Keratinocyte (primary cell): Measurements from ENCODE around the gene SYNJ2BP. TPM values are rescaled to one million over a fixed set of nuclear protein-coding genes. Genes with fewer than 3 reads are reported as not detected.

ENCODE experiments used
- DNase-seq: peaks from one replicate; pipeline ENCODE4 v3.0.0-alpha.2; 2011; ENCODE audit warnings: low read depth, missing footprints, low spot score
- FAIRE-seq: peaks from 2 replicates; lab custom pipeline; 2011; peaks lifted over from hg19 to GRCh38; lab: Jason Lieb, UNC
- H2AFZ ChIP-seq: 2 replicates; pipeline ENCODE4 v1.6.0; 2012; ENCODE audit warnings: low read length, control low read depth, inconsistent platforms; ENCODE audit not compliant: control insufficient read depth
- H3K27ac ChIP-seq: 2 replicates; pipeline ENCODE4 v1.5.1; 2011; ENCODE audit warnings: low read length; ENCODE audit not compliant: control insufficient read depth, insufficient read depth
- H3K27me3 ChIP-seq: 3 replicates; pipeline ENCODE4 v1.6.0; 2011; ENCODE audit warnings: low read length; ENCODE audit not compliant: control insufficient read depth, insufficient read depth; ENCODE audit errors: extremely low read depth
- H3K36me3 ChIP-seq, 2 experiments: 2 replicates in 1 of 2; 3 replicates in 1 of 2; pipeline ENCODE4 v1.5.1; 2011; ENCODE audit warnings: low read length in 2 of 2, mild to moderate bottlenecking in 1 of 2; ENCODE audit not compliant: control insufficient read depth in 2 of 2, insufficient read depth in 2 of 2; ENCODE audit errors: extremely low read depth in 1 of 2
- H3K4me1 ChIP-seq: 3 replicates; pipeline ENCODE4 v1.5.1; 2011; ENCODE audit warnings: low read length; ENCODE audit not compliant: control insufficient read depth, insufficient read depth; ENCODE audit errors: extremely low read depth
- H3K4me2 ChIP-seq: 3 replicates; pipeline ENCODE4 v1.6.0; 2011; ENCODE audit warnings: low read depth, low read length; ENCODE audit not compliant: control insufficient read depth, insufficient read depth; ENCODE audit errors: extremely low read depth
- H3K4me3 ChIP-seq, 3 experiments: fragments of 200-600 bp in 1 of 3; sonication (generic) in 1 of 3; 2 replicates in 2 of 3; 3 replicates in 1 of 3; pipeline ENCODE4 v1.5.1; 2011 to 2016; ENCODE audit warnings: low read length in 3 of 3, mild to moderate bottlenecking in 3 of 3, control low read depth in 2 of 3, inconsistent platforms in 1 of 3, low read depth in 1 of 3, mixed read lengths in 1 of 3, mixed run types in 1 of 3, moderate library complexity in 1 of 3; ENCODE audit not compliant: control insufficient read depth in 2 of 3, insufficient read depth in 2 of 3; ENCODE audit errors: extremely low read depth in 1 of 3
- H3K79me2 ChIP-seq: 2 replicates; pipeline ENCODE4 v1.6.0; 2012; ENCODE audit warnings: low read length; ENCODE audit not compliant: control insufficient read depth, insufficient read depth
- H3K9ac ChIP-seq: 3 replicates; pipeline ENCODE4 v1.6.0; 2011; ENCODE audit warnings: low read length; ENCODE audit not compliant: control insufficient read depth, insufficient read depth; ENCODE audit errors: extremely low read depth
- H3K9me1 ChIP-seq: 3 replicates; pipeline ENCODE4 v1.6.0; 2011; ENCODE audit warnings: low read length; ENCODE audit not compliant: control insufficient read depth, insufficient read depth; ENCODE audit errors: extremely low read depth
- H3K9me3 ChIP-seq: 2 replicates; pipeline ENCODE4 v1.5.1; 2012; ENCODE audit warnings: low read depth, low read length; ENCODE audit not compliant: control insufficient read depth
- H4K20me1 ChIP-seq: 3 replicates; pipeline ENCODE4 v1.6.0; 2011; ENCODE audit warnings: low read length; ENCODE audit not compliant: control insufficient read depth, insufficient read depth; ENCODE audit errors: extremely low read depth
- CTCF ChIP-seq, 3 experiments: IDR thresholded peaks in 1 of 3; conservative IDR thresholded peaks in 1 of 3; optimal IDR thresholded peaks in 1 of 3; 2 replicates in 2 of 3; 3 replicates in 1 of 3; pipeline versions ENCODE3 to v1.5.1; 2011; ENCODE audit warnings: low read length in 3 of 3, mild to moderate bottlenecking in 3 of 3, moderate library complexity in 2 of 3, control low read depth in 1 of 3, inconsistent platforms in 1 of 3; ENCODE audit not compliant: insufficient read depth in 2 of 3; ENCODE audit errors: extremely low read depth in 1 of 3
- EZH2 ChIP-seq: IDR thresholded peaks from one replicate; pipeline ENCODE4 v1.6.1; 2012; ENCODE audit warnings: inconsistent platforms, mild to moderate bottlenecking, low read length, moderate library complexity
- dilution Hi-C: fragments of 300-500 bp; cut with MboI; formaldehyde crosslinking; loops from one replicate; pipeline ENCODE4 v1.7.0; 2020; ENCODE audit warnings: low sequenced_read_pairs; ENCODE audit not compliant: extremely low pct_ligation_motif_present
- polyA plus RNA-seq, 5 experiments: library from polyadenylated mRNA; depleted of rRNA in 3 of 5; stranded (reverse) in 3 of 5; stranded (forward) in 1 of 5; unstranded in 1 of 5; fragments of >200 nt; gene quantifications; 1 replicate in 1 of 5; 2 replicates in 3 of 5; 3 replicates in 1 of 5; pipeline versions ENCODE4 v1.2.1 to v1.2.3, GENCODE V29; 2011 to 2012; ENCODE audit warnings: missing spikeins in 2 of 5, low read depth in 1 of 5, low replicate concordance in 1 of 5

The SYNJ2BP gene
- polyA plus RNA-seq, 1 donor (not counting 4 experiments of a cell fraction or from before 2014, with no cell fraction given), result 31.4 TPM

GRCh38 chr14:70380824-70381223 is 36.1 kb downstream of the SYNJ2BP start:
- no peaks in the 10 kb centered on the region for H3K27me3 ChIP-seq
- H3K4me1 ChIP-seq, result no peaks in the 10 kb centered on the region
- H3K79me2 ChIP-seq, result no peaks in the 10 kb centered on the region
- H3K9ac ChIP-seq, result no peak overlapping the region
- no peaks in the 10 kb centered on the region for H3K9me1 ChIP-seq
- no peak overlapping the region for H2AFZ ChIP-seq
- no peak overlapping the region for H3K4me3 ChIP-seq
- H3K9me3 ChIP-seq, result no peaks in the 10 kb centered on the region
- H3K4me2 ChIP-seq, result no peak overlapping the region
- FAIRE-seq, result no peak
- TF ChIP-seq EZH2 (no peak), CTCF (optimal IDR thresholded peaks at IDR 0.05 in 1 of 3, IDR thresholded peaks at IDR 0.05 in 1 of 3, conservative IDR thresholded peaks at IDR 0.05 in 1 of 3; ENCODE audit: extremely low read depth in 1 of 3, insufficient read depth in 2 of 3, low read length in 3 of 3) (no peak)
- dilution Hi-C loops, result no loop called here
- H4K20me1 ChIP-seq, result no peaks in the 10 kb centered on the region
- no peak overlapping the region for H3K27ac ChIP-seq
- H3K36me3 ChIP-seq, result peaks cover 0 to 3% of the 10 kb centered on the region in 2 experiments
- DNase-seq, result no peak

DNA sequence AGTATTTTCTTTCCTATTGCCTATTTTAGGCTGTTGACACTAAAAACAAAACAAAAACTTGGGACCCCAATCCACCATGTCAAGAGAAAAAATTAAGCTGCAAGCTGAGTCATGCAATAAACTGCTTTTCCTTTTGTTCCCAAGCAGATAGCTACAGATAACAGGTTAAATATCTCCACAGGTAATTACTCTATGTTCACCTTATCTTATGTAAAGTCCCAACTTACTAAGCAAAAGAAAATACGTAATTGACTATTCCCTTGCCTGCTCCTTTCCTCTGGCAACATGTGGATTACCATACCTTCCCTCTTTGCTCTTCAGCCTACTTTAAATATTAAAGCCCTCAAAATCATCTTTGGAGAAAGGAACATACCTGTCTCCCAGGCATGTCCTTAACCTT is 38.2 kb downstream of the SYNJ2BP start:
- Histone ChIP-seq H3K4me1 (no peaks in the 10 kb centered on the region), H3K27me3 (no peaks in the 10 kb centered on the region), H3K4me3 (no peak overlapping the region), H3K9ac (no peak overlapping the region), H2AFZ (no peak overlapping the region), H3K79me2 (no peaks in the 10 kb centered on the region), H4K20me1 (no peaks in the 10 kb centered on the region), H3K9me3 (no peaks in the 10 kb centered on the region), H3K4me2 (no peak overlapping the region), H3K36me3 (peaks cover 0 to 5% of the 10 kb centered on the region in 2 experiments), H3K27ac (no peak overlapping the region), H3K9me1 (no peaks in the 10 kb centered on the region)
- dilution Hi-C loops, result no loop called here
- DNase-seq (no peak), FAIRE-seq (no peak)
- no peak for TF ChIP-seq CTCF (optimal IDR thresholded peaks at IDR 0.05 in 1 of 3, IDR thresholded peaks at IDR 0.05 in 1 of 3, conservative IDR thresholded peaks at IDR 0.05 in 1 of 3; ENCODE audit: extremely low read depth in 1 of 3, insufficient read depth in 2 of 3, low read length in 3 of 3)
- TF ChIP-seq EZH2, result no peak

Other genes starting within 250 kb of the SYNJ2BP start
- gene SLC8A3, start 228.1 kb downstream of the SYNJ2BP start, polyA plus RNA-seq, result not detected in 3 replicates
- 28.5 to 44.1 TPM (median 31.0 TPM) in 3 replicates for gene COX16, start 57.4 kb downstream of the SYNJ2BP start, polyA plus RNA-seq
- 0.69 to 1.2 TPM (median 0.77 TPM) in 3 replicates for gene ADAM21, start 35.1 kb upstream of the SYNJ2BP start, polyA plus RNA-seq
- 0.08 to 0.09 TPM in 2 of 3 replicates, not detected in the other for gene ADAM20, start 117.9 kb upstream of the SYNJ2BP start, polyA plus RNA-seq
- gene MED6, start 183.6 kb upstream of the SYNJ2BP start, polyA plus RNA-seq, result 36.9 to 52.6 TPM (median 40.0 TPM) in 3 replicates
- 0.50 to 0.85 TPM (median 0.59 TPM) in 3 replicates for gene TTC9, start 224.8 kb upstream of the SYNJ2BP start, polyA plus RNA-seq